Measurements from ENCODE around the gene RPS2.

GRCh38 chr16:1998360-1998835 lies 33.8 kb upstream of the RPS2 start:
- no peak for TF ChIP-seq POLR2AphosphoS5 (IDR thresholded peaks at IDR 0.05)
- no peak for TF ChIP-seq CTCF (IDR thresholded peaks at IDR 0.05 in 8 of 11, conservative IDR thresholded peaks at IDR 0.05 in 3 of 11)
